Measurements from ENCODE around the gene INSC.

GRCh38 chr11:15107730-15108515 lies 6.8 kb upstream of the INSC start:
- TF ChIP-seq CTCF (conservative IDR thresholded peaks at IDR 0.05; ENCODE audit: low read depth, low read length) (no peak), EZH2 (IDR thresholded peaks at IDR 0.05; ENCODE audit: borderline replicate concordance, low read depth, low read length, poor library complexity, severe bottlenecking) (no peak)

Data from A673 (cell line).